ENCODE results near the gene RAPGEF1. TPM values are rescaled to one million over a fixed set of nuclear protein-coding genes. Genes with fewer than 3 reads are reported as not detected.

The RAPGEF1 gene
- total and polyA plus RNA-seq, 2 experiments from 2014 or later, result 26.2 to 29.7 TPM

DNA sequence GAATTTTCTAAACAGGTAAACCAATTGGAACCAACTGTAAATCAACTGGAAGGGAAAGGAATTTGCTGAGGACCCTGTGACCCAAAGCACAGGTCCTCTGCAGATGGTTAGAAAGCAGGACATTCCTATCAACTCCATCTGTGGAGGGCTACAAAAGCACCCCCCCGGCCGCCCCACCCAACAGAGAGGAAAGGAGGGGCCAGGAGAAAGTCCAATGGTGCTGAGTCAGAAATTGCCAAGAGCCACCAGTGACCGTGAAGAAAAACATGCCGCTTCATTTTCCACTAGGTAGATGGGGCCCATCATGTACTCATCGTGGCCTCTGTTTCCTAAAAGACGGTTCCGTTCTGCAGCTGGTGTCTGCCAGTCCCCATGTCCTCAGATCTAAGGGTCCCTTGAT is 66.3 kb downstream of the RAPGEF1 start:
- Histone ChIP-seq H3K9me2 (replicated peaks; ENCODE audit: insufficient read depth) (no peaks in the 10 kb centered on the region), H3K36me3 (replicated peaks; ENCODE audit: insufficient read depth, low read depth) (no peaks in the 10 kb centered on the region), H3K4me2 (no peak overlapping the region), H2AFZ (no peak overlapping the region), H3K79me2 (peaks cover 82% of the 10 kb centered on the region), H3K27me3 (no peaks in the 10 kb centered on the region), H3K9me3 (ENCODE audit: low read depth) (no peaks in the 10 kb centered on the region), H3K4me3 (no peak overlapping the region), H4K20me1 (ENCODE audit: insufficient read depth, poor library complexity, severe bottlenecking) (peaks cover 14% of the 10 kb centered on the region), H3K4me1 (ENCODE audit: insufficient read depth) (peaks cover 55% of the 10 kb centered on the region), H3K27ac (no peak overlapping the region)
- WGBS (ENCODE audit: low lambda C conversion rate, missing lambda C conversion rate), result 91% methylated on average over 7 of the region's 7 CpGs
- no peak for TF ChIP-seq EZH2 (IDR thresholded peaks at IDR 0.05; ENCODE audit: borderline replicate concordance)
- TF ChIP-seq, protein P1, sequence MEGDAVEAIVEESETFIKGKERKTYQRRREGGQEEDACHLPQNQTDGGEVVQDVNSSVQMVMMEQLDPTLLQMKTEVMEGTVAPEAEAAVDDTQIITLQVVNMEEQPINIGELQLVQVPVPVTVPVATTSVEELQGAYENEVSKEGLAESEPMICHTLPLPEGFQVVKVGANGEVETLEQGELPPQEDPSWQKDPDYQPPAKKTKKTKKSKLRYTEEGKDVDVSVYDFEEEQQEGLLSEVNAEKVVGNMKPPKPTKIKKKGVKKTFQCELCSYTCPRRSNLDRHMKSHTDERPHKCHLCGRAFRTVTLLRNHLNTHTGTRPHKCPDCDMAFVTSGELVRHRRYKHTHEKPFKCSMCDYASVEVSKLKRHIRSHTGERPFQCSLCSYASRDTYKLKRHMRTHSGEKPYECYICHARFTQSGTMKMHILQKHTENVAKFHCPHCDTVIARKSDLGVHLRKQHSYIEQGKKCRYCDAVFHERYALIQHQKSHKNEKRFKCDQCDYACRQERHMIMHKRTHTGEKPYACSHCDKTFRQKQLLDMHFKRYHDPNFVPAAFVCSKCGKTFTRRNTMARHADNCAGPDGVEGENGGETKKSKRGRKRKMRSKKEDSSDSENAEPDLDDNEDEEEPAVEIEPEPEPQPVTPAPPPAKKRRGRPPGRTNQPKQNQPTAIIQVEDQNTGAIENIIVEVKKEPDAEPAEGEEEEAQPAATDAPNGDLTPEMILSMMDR (IDR thresholded peaks at IDR 0.05; ENCODE audit: poor library complexity), result no peak
- TF ChIP-seq EZH2phosphoT487 (IDR thresholded peaks at IDR 0.05; ENCODE audit: low read depth, severe bottlenecking, unreplicated experiment), result no peak
- no peak for DNase-seq (ENCODE audit: low spot score)

DNA sequence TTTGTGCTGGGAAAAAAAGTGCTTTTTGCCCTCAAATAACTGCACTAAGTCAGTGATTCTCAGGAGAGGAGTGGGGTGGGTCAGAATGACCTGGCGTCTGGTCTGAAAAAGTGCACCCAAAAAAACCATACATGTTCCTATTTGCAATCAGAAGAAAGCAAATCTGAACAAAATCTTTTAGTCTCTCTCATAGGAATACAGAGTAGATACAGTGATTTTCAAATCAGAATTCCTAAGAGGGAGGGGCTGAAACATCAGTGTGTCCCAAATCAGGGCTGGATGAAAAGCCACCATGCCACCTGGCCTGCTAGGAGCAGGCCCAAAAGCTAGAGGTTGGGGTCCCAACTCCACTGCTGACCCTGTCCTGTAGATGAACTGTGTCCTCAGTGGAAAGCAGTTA is 66.8 kb downstream of the RAPGEF1 start:
- Histone ChIP-seq H3K27me3 (no peaks in the 10 kb centered on the region), H3K27ac (no peak overlapping the region), H3K9me3 (ENCODE audit: low read depth) (no peaks in the 10 kb centered on the region), H3K4me3 (no peak overlapping the region), H3K4me1 (ENCODE audit: insufficient read depth) (peaks cover 55% of the 10 kb centered on the region), H3K36me3 (replicated peaks; ENCODE audit: insufficient read depth, low read depth) (no peaks in the 10 kb centered on the region), H3K4me2 (no peak overlapping the region), H2AFZ (no peak overlapping the region), H3K9me2 (replicated peaks; ENCODE audit: insufficient read depth) (no peaks in the 10 kb centered on the region), H4K20me1 (ENCODE audit: insufficient read depth, poor library complexity, severe bottlenecking) (peaks cover 15% of the 10 kb centered on the region), H3K79me2 (peaks cover 87% of the 10 kb centered on the region)
- WGBS (ENCODE audit: low lambda C conversion rate, missing lambda C conversion rate), result 95% methylated on average over 1 of the region's 1 CpG
- TF ChIP-seq EZH2 (IDR thresholded peaks at IDR 0.05; ENCODE audit: borderline replicate concordance), result no peak
- TF ChIP-seq, protein P1 (IDR thresholded peaks at IDR 0.05; ENCODE audit: poor library complexity), result no peak
- no peak for TF ChIP-seq EZH2phosphoT487 (IDR thresholded peaks at IDR 0.05; ENCODE audit: low read depth, severe bottlenecking, unreplicated experiment)
- DNase-seq (ENCODE audit: low spot score), result no peak

DNA sequence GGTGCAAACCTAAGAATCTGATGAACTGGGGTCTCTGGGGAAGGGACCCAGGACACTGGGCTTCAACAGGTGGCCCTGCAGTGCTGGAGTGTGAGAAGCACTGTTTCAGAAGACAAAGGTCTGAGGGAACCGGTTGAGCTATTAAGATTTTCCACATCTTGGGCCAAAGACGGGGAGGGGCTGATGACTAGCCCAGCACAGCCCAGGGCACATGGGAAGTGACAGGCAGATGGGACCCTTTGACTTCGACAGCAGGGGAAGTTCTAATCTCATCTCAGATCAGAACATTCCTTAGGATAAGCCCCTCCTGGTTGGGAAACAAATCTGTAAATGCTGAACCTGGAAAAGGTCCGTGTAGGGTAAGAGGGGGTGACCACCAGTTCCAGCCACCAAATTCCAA is 67.4 kb downstream of the RAPGEF1 start:
- Histone ChIP-seq H3K4me2 (no peak overlapping the region), H2AFZ (no peak overlapping the region), H3K9me2 (replicated peaks; ENCODE audit: insufficient read depth) (no peaks in the 10 kb centered on the region), H3K27me3 (no peaks in the 10 kb centered on the region), H3K4me1 (ENCODE audit: insufficient read depth) (peaks cover 50% of the 10 kb centered on the region), H3K4me3 (no peak overlapping the region), H3K36me3 (replicated peaks; ENCODE audit: insufficient read depth, low read depth) (no peaks in the 10 kb centered on the region), H3K27ac (no peak overlapping the region), H3K9me3 (ENCODE audit: low read depth) (no peaks in the 10 kb centered on the region), H4K20me1 (ENCODE audit: insufficient read depth, poor library complexity, severe bottlenecking) (peaks cover 15% of the 10 kb centered on the region), H3K79me2 (peaks cover 93% of the 10 kb centered on the region)
- 55% methylated on average over 4 of the region's 4 CpGs for WGBS (ENCODE audit: low lambda C conversion rate, missing lambda C conversion rate)
- DNase-seq (ENCODE audit: low spot score), result no peak
- TF ChIP-seq, protein P1 (IDR thresholded peaks at IDR 0.05; ENCODE audit: poor library complexity), result no peak
- no peak for TF ChIP-seq EZH2phosphoT487 (IDR thresholded peaks at IDR 0.05; ENCODE audit: low read depth, severe bottlenecking, unreplicated experiment)
- no peak for TF ChIP-seq EZH2 (IDR thresholded peaks at IDR 0.05; ENCODE audit: borderline replicate concordance)

DNA sequence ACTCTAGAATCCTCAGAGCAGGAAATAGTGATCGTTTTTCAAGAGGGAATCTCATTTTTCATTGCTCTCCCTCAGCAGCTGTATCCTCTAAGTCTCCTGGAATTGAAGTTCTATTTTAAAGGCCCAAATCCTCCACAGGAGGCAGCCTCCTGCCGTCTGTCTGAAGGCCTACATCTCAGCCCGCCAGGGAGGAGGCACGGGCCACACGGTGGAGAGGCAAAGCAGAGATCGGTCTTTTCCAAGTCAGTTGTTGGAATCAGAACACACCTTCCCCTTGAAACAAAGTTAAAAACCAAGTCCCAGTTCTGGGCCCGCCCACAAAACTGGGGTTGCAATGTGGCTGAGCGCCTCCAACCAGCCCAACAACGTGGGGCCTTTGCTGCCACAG is 68.7 kb downstream of the RAPGEF1 start:
- TF ChIP-seq, protein P1 (IDR thresholded peaks at IDR 0.05; ENCODE audit: poor library complexity), result peak; percentile 8
- TF ChIP-seq EZH2phosphoT487 (IDR thresholded peaks at IDR 0.05; ENCODE audit: low read depth, severe bottlenecking, unreplicated experiment), result no peak
- no peak overlapping the region for H2AFZ ChIP-seq
- peaks cover 96% of the 10 kb centered on the region for H3K79me2 ChIP-seq
- no peaks in the 10 kb centered on the region for H3K9me2 ChIP-seq (replicated peaks; ENCODE audit: insufficient read depth)
- H3K4me3 ChIP-seq, result no peak overlapping the region
- H3K27ac ChIP-seq, result peak overlapping the region; percentile 19
- no peaks in the 10 kb centered on the region for H3K27me3 ChIP-seq
- peaks cover 10% of the 10 kb centered on the region for H4K20me1 ChIP-seq (ENCODE audit: insufficient read depth, poor library complexity, severe bottlenecking)
- H3K4me2 ChIP-seq, result no peak overlapping the region
- no peak for DNase-seq (ENCODE audit: low spot score)
- no peaks in the 10 kb centered on the region for H3K9me3 ChIP-seq (ENCODE audit: low read depth)
- H3K4me1 ChIP-seq (ENCODE audit: insufficient read depth), result peaks cover 37% of the 10 kb centered on the region
- H3K36me3 ChIP-seq (replicated peaks; ENCODE audit: insufficient read depth, low read depth), result no peaks in the 10 kb centered on the region
- WGBS (ENCODE audit: low lambda C conversion rate, missing lambda C conversion rate), result 72% methylated on average over 9 of the region's 9 CpGs

All from hepatocyte (in vitro differentiated cells).